Astrocyte of the cerebellum (primary cell): ENCODE data around the gene GDI2.

Experiments used
- DNase-seq: peaks from one replicate; pipeline ENCODE4 v3.0.0-alpha.2; 2011; ENCODE audit warnings: low read depth
- H3K4me3 ChIP-seq: 2 replicates; pipeline ENCODE4 v1.5.1; 2011; ENCODE audit warnings: mild to moderate bottlenecking, low read depth, low read length, moderate library complexity
- in situ Hi-C: cut with HindIII; loops from 2 replicates; pipeline ENCODE4 v1.10.0; 2017; ENCODE audit warnings: low sequenced_read_pairs
- TF ChIP-seq, protein P1 (sequence below): IDR thresholded peaks from 2 replicates; pipeline ENCODE4 v1.5.1; 2012; ENCODE audit warnings: low read length, low read depth, moderate library complexity, mild to moderate bottlenecking; ENCODE audit errors: missing control alignments

GDI2 gene

DNA sequence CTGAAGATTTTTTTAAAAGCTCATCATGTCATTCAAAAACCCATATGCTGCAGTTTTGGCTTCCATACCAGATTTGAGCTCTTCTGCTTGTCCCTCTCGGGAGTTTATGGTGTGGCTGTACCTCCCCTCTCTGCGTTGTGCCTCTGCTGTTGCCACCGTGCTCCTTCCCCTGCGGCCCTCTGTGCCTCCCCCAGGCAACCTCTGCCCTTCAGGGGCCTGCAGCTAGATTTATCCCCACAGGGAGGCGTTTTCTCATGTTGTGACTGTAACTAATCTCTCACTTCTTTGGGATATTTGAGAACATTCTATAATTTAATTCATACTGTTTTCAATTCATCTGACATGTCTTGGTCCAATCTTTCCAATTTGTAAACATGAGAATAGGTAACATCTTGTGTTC is 75.9 kb downstream of the GDI2 start:
- TF ChIP-seq, protein P1, sequence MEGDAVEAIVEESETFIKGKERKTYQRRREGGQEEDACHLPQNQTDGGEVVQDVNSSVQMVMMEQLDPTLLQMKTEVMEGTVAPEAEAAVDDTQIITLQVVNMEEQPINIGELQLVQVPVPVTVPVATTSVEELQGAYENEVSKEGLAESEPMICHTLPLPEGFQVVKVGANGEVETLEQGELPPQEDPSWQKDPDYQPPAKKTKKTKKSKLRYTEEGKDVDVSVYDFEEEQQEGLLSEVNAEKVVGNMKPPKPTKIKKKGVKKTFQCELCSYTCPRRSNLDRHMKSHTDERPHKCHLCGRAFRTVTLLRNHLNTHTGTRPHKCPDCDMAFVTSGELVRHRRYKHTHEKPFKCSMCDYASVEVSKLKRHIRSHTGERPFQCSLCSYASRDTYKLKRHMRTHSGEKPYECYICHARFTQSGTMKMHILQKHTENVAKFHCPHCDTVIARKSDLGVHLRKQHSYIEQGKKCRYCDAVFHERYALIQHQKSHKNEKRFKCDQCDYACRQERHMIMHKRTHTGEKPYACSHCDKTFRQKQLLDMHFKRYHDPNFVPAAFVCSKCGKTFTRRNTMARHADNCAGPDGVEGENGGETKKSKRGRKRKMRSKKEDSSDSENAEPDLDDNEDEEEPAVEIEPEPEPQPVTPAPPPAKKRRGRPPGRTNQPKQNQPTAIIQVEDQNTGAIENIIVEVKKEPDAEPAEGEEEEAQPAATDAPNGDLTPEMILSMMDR = no peak
- no peak for DNase-seq
- in situ Hi-C loops = no loop called here
- no peak overlapping the region for H3K4me3 ChIP-seq

DNA sequence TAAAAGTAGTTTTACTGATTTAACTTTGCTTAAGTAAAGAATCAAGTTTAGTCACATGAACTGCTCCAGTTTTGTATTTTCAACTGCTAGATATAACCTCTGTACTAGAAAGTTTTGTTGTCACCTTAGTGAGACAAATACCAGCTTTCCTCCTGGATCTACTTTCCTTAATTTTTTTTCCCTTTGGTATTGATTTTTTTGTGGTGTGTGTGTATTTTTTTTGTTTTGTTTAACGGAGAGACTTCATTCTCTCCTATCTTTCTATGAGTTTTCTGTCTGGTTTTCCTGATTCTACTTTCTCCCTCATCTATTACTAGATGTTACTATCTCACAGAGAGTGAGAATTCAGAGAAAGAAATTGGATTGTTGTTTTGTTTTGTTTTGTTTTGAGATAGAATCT is 76.6 kb downstream of the GDI2 start:
- no peak overlapping the region for H3K4me3 ChIP-seq
- in situ Hi-C loops = no loop called here
- DNase-seq = no peak
- TF ChIP-seq, protein P1 = no peak

DNA sequence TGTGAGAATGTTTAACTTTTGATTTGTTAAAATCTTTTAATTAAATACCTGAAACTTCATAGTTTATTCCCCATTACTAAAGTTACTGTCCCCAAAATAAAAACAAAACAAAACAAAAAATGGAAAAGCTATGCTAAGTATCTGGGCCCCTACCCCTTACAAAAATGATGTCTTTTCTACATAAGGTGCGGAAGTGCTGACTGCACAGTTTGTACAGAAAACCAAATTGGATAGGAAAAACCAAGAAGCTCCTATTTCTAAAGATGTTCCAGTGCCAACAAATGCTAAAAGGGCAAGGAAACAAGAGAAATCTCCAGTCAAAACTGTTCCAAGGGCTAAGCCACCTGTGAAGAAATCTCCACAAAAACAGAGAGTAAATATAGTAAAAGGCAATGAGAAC is 78.1 kb downstream of the GDI2 start:
- TF ChIP-seq, protein P1 = no peak
- in situ Hi-C loops = no loop called here
- DNase-seq = no peak
- H3K4me3 ChIP-seq = no peak overlapping the region

DNA sequence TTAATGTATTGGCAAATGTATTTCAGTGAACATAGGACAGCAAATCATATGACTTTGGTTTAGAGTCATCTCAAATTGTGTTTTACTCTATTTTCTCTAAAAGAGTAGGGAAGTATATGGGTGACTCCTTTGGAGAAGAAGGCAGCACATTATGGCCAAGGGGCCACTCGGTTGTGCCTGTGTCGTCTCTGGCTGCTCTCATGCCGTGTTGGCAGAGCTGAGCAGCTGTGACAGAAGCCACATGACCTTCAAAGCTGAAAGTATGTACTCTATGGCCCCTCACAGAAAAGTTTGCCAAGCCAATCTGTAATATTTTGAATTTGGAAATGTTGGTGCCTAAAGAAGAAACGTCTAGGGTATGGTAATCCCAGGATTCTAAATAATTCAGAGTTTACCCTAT is 81.1 kb downstream of the GDI2 start:
- DNase-seq = no peak
- in situ Hi-C loops = no loop called here
- TF ChIP-seq, protein P1 = no peak
- no peak overlapping the region for H3K4me3 ChIP-seq

DNA sequence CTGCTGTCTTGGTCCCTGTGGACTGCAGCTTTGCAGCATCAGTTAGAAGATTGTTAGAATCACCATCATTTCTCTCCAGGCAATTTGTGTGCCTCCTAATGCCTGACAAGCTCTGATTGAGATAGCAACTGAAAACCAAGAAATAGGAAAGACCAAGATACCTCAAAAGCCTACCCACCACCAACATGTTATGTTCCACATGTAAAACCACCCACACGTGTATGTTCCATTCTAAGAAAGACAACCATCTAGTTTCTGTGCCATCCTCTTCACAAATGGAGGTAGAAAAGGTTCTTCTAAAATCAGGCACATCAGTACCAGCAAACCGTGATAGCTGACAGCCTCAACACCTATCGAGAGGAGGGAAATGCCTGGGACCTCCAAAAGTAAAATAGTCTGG is 81.7 kb downstream of the GDI2 start:
- no peak for DNase-seq
- TF ChIP-seq, protein P1 = no peak
- in situ Hi-C loops = no loop called here
- H3K4me3 ChIP-seq = no peak overlapping the region

DNA sequence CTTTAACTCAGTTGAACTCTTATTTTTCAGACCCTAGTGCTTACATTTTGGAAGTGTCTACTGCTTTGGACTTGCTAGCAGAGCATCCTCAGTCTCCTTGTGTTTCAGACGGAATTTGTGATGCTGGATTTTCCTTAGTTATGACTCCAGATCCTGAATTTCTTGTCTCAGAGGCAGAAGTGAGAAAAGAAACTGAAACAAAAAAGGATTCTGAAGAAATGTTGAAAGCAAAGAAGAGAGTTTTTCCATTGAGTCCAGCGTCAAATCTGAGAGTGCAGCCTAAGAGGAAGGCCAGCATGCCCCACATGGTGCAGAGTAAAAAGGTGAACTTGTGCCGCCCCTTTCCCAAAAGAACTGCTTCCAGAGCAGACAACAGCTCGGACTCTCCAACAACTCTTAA is 82.5 kb downstream of the GDI2 start:
- no peak for DNase-seq
- in situ Hi-C loops = no loop called here
- H3K4me3 ChIP-seq = no peak overlapping the region
- TF ChIP-seq, protein P1 = no peak

DNA sequence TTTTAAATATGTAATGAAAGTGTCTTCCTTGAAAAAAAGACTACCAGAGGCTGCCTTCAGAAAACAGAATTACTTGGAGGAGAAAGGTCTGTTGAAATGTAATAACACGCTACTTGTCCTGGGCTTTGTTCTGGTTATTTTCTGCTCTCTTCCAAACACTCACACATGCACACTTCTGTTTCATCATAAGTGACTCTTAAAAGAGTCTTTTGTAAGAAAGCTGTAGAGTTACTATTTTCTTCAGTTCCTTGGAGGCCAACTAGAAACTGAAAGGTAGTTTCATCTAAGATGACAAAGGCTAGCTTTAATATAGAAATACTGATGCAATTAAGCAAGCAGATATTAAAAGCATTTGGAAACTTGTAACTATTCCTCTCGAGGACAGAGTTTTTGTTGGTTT is 89.5 kb downstream of the GDI2 start:
- in situ Hi-C loops = no loop called here
- H3K4me3 ChIP-seq = no peak overlapping the region
- DNase-seq = no peak
- TF ChIP-seq, protein P1 = no peak
